GM12878 (cell line): ENCODE data around the gene CDC42BPB. TPM values are rescaled to one million over a fixed set of nuclear protein-coding genes. Genes with fewer than 3 reads are reported as not detected.

Experiments used
- ATAC-seq: fragments of 200-7000 bp; cut with Tn5 transposase; 3 replicates; pipeline ENCODE4 v1.9.1; 2020; ENCODE audit warnings: mild to moderate bottlenecking, moderate library complexity
- BruUV-seq: library from RNA; stranded (reverse); fragments of 400-500 nt; replicated peaks from 2 replicates; lab custom pipeline; 2021; lab: Mats Ljungman, UMichigan
- CTCF ChIA-PET: fragments of 300-600 bp; sonication (Branson Sonifier 250); formaldehyde crosslinking; extraction: SDS; loops from one replicate; lab custom pipeline; 2021; ENCODE audit warnings: inconsistent platforms; lab: Yijun Ruan, JAX
- POLR2A ChIA-PET: fragments of 350-600 bp; formaldehyde crosslinking; extraction: SDS; loops from one replicate; lab custom pipeline; 2021; ENCODE audit warnings: inconsistent platforms; lab: Charles Lee
- RAD21 ChIA-PET: fragments of 300-600 bp; sonication (Branson Sonifier 250); formaldehyde crosslinking; loops from one replicate; lab custom pipeline; 2023; ENCODE audit warnings: antibody characterized with exemption; ENCODE audit not compliant: unreplicated experiment; lab: Charles Lee
- SMC1A ChIA-PET: fragments of 300-600 bp; sonication (Branson Sonifier 250); formaldehyde crosslinking; loops from one replicate; lab custom pipeline; 2023; ENCODE audit not compliant: unreplicated experiment, uncharacterized antibody; lab: Charles Lee
- DNase-seq: peaks from one replicate; pipeline ENCODE4 v3.0.0-alpha.2; 2011; ENCODE audit warnings: low read depth, low spot score
- FAIRE-seq: peaks from 3 replicates; lab custom pipeline; 2011; peaks lifted over from hg19 to GRCh38; lab: Jason Lieb, UNC
- H2AFZ ChIP-seq: 2 replicates; pipeline ENCODE4 v1.6.0; 2011; ENCODE audit warnings: low read depth, low read length, control low read depth; ENCODE audit not compliant: control insufficient read depth
- H3K27ac ChIP-seq: 2 replicates; pipeline ENCODE4 v1.5.1; 2011; ENCODE audit warnings: control low read depth; ENCODE audit not compliant: control insufficient read depth, insufficient read depth
- H3K27me3 ChIP-seq, 2 experiments: replicated peaks in 1 of 2; 2 replicates each; pipeline versions ENCODE4 v1.6.0 to v1.6.1; 2011; ENCODE audit warnings: low read length in 1 of 2; ENCODE audit not compliant: control insufficient read depth in 2 of 2, insufficient read depth in 2 of 2
- H3K36me3 ChIP-seq, 2 experiments: 2 replicates each; pipeline ENCODE4 v1.5.1; 2011; ENCODE audit warnings: low read length in 1 of 2; ENCODE audit not compliant: control insufficient read depth in 2 of 2, insufficient read depth in 2 of 2
- H3K4me1 ChIP-seq: 2 replicates; pipeline ENCODE4 v1.6.1; 2011; ENCODE audit warnings: mild to moderate bottlenecking, low read length, moderate library complexity, mixed read lengths; ENCODE audit not compliant: control insufficient read depth, insufficient read depth
- H3K4me2 ChIP-seq: 2 replicates; pipeline ENCODE4 v1.6.0; 2011; ENCODE audit warnings: control low read depth; ENCODE audit not compliant: control insufficient read depth, insufficient read depth
- H3K4me3 ChIP-seq: fragments of 200-600 bp; sonication (generic); 2 replicates; pipeline ENCODE4 v1.5.1; 2016
- H3K79me2 ChIP-seq: 2 replicates; pipeline ENCODE4 v1.6.0; 2011; ENCODE audit warnings: low read length; ENCODE audit not compliant: control insufficient read depth, insufficient read depth
- H3K9ac ChIP-seq: 2 replicates; pipeline ENCODE4 v1.8.0; 2011; ENCODE audit warnings: low read length, control low read depth, mixed read lengths; ENCODE audit not compliant: control insufficient read depth, insufficient read depth
- H3K9me3 ChIP-seq: replicated peaks from 3 replicates; pipeline ENCODE4 v1.5.1; 2011; ENCODE audit warnings: mild to moderate bottlenecking, low read length; ENCODE audit not compliant: control insufficient read depth, insufficient read depth
- H4K20me1 ChIP-seq: 2 replicates; pipeline ENCODE4 v1.6.0; 2011; ENCODE audit not compliant: control insufficient read depth, insufficient read depth
- CEBPB ChIP-seq, 2 experiments: fragments of 150-350 bp in 1 of 2; IDR thresholded peaks; 2 replicates each; pipeline ENCODE4 v1.6.1; 2012 to 2014; ENCODE audit warnings: low read depth in 2 of 2, low read length in 2 of 2, borderline replicate concordance in 1 of 2, inconsistent platforms in 1 of 2
- E2F8 ChIP-seq: fragments of 450-650 bp; IDR thresholded peaks from 2 replicates; pipeline ENCODE4 v1.6.1; 2018; ENCODE audit warnings: mild to moderate bottlenecking, low read depth, moderate library complexity; ENCODE audit not compliant: partially characterized antibody
- IRF5 ChIP-seq: fragments of 450-650 bp; IDR thresholded peaks from 2 replicates; pipeline ENCODE4 v1.6.1; 2017; ENCODE audit warnings: borderline replicate concordance
- PAX5 ChIP-seq: IDR thresholded peaks from 2 replicates; pipeline ENCODE4 v1.6.1; 2011; ENCODE audit warnings: low read depth, low read length, borderline replicate concordance
- POLR2AphosphoS2 ChIP-seq: IDR thresholded peaks from 2 replicates; pipeline ENCODE4 v1.6.1; 2011; ENCODE audit warnings: low read depth, mild to moderate bottlenecking, low read length, improper control_type of control experiment, moderate library complexity
- POLR2AphosphoS5 ChIP-seq: IDR thresholded peaks from 2 replicates; pipeline ENCODE4 v1.6.1; 2011; ENCODE audit warnings: mild to moderate bottlenecking, low read length, inconsistent platforms
- POU2F2 ChIP-seq: IDR thresholded peaks from 3 replicates; pipeline ENCODE4 v1.6.1; 2011; ENCODE audit warnings: low read depth, mild to moderate bottlenecking, low read length, borderline replicate concordance
- RAD21 ChIP-seq: IDR thresholded peaks from 2 replicates; pipeline ENCODE4 v1.6.1; 2011; ENCODE audit warnings: mild to moderate bottlenecking, low read depth, low read length, moderate library complexity; ENCODE audit not compliant: insufficient read depth
- REST ChIP-seq: IDR thresholded peaks from 2 replicates; pipeline ENCODE4 v1.6.1; 2012; ENCODE audit warnings: mild to moderate bottlenecking, low read depth, low read length
- SIN3A ChIP-seq: IDR thresholded peaks from 2 replicates; pipeline ENCODE4 v1.6.1; 2012; ENCODE audit warnings: low read depth, low read length, improper control_type of control experiment
- WGBS: methylation state at CpG from one replicate; pipeline ENCODE4 v1.1.6; 2016; ENCODE audit warnings: low lambda C conversion rate; ENCODE audit not compliant: insufficient replicate concordance, insufficient coverage; ENCODE audit errors: missing lambda C conversion rate; 5-methylcytosine and 5-hydroxymethylcytosine counted together
- in situ Hi-C: fragments of 300-500 bp; cut with MboI; formaldehyde crosslinking; loops from 9 replicates; pipeline ENCODE4 v1.14.3; 2018; ENCODE audit warnings: mixed read lengths
- intact Hi-C: fragments of 100-400 bp; cut with micrococcal nuclease; formaldehyde crosslinking; loops from one replicate; pipeline ENCODE4 v1.14.2; 2022; ENCODE audit not compliant: unreplicated experiment
- polyA plus RNA-seq, 11 experiments: library from polyadenylated mRNA; depleted of rRNA in 4 of 11; unstranded in 6 of 11; stranded (reverse) in 5 of 11; fragments of >200 nt; fragmentation: Nextera tagmentation in 4 of 11; fragmentation: Illumina TruSeq in 1 of 11; extraction: Ambion mirVana in 4 of 11; extraction: Trizol in 1 of 11; gene quantifications; 1 replicate in 1 of 11; 2 replicates in 10 of 11; pipeline versions ENCODE4 v1.2.1 to v1.2.3, GENCODE V29; 2011 to 2016; ENCODE audit warnings: inconsistent platforms in 2 of 11, missing spikeins in 2 of 11, low read depth in 1 of 11
- total RNA-seq, 4 experiments: library from RNA; depleted of rRNA in 3 of 4; stranded (reverse); fragments of >200 nt in 3 of 4; fragmentation: Illumina TruSeq in 1 of 4; extraction: Trizol in 1 of 4; gene quantifications; 2 replicates each; pipeline versions ENCODE4 v1.2.1 to v1.2.3, GENCODE V29; 2013 to 2021

Gene CDC42BPB
- total and polyA plus RNA-seq, 10 of the 15 experiments (the other 5 are each of a cell fraction or from before 2014, with no cell fraction given) = 0.42 to 22.1 (median 13.3) TPM

GRCh38 chr14:102931580-102932285 is 125.6 kb downstream of the CDC42BPB start:
- Histone ChIP-seq H3K9ac (no peak overlapping the region), H3K36me3 (peaks cover 0 to 1% of the 10 kb centered on the region in 2 experiments; a peak in 1 of 4 replicates), H3K79me2 (no peaks in the 10 kb centered on the region), H3K27ac (no peak overlapping the region), H3K4me1 (peaks cover 24% of the 10 kb centered on the region), H3K27me3 (peaks cover 7 to 10% of the 10 kb centered on the region in 2 experiments), H3K4me3 (no peak overlapping the region), H3K4me2 (no peak overlapping the region), H3K9me3 (no peaks in the 10 kb centered on the region), H2AFZ (no peak overlapping the region), H4K20me1 (no peaks in the 10 kb centered on the region)
- in situ Hi-C loops (no loop called here), intact Hi-C loops (no loop called here)
- BruUV-seq = no TSS peak
- no peak for FAIRE-seq
- WGBS = 76% methylated on average over 12 of the region's 12 CpGs
- SMC1A ChIA-PET = no interaction called here
- TF ChIP-seq PAX5 (no peak), RAD21 (no peak), E2F8 (no peak), CEBPB (IDR thresholded peaks at IDR 0.05; ENCODE audit: borderline replicate concordance in 1 of 2, low read depth in 2 of 2, low read length in 2 of 2) (no peak), POU2F2 (no peak), SIN3A (no peak), REST (no peak), IRF5 (no peak), POLR2AphosphoS5 (no peak), POLR2AphosphoS2 (no peak)
- CTCF ChIA-PET = no interaction called here
- peak; percentile 9; the same call in 2 of the 3 replicates for ATAC-seq
- RAD21 ChIA-PET = interaction anchor here (1.4 kb wide), 1 partner anchor 238 kb away, joined by 3 read pairs; no protein-coding TSS in a partner anchor
- no peak for DNase-seq
- POLR2A ChIA-PET = no interaction called here
